ENCODE results near the gene LDLRAD1.
"Not testable (repeated sequence)": the region's sequence is repeated elsewhere in the genome, so short reads cannot be mapped to it uniquely, and the experiment has no call there.

Gene LDLRAD1

GRCh38 chr1:54016343-54017282, 1.4 kb downstream of the LDLRAD1 start:
- DNase-seq, result no peak

DNA sequence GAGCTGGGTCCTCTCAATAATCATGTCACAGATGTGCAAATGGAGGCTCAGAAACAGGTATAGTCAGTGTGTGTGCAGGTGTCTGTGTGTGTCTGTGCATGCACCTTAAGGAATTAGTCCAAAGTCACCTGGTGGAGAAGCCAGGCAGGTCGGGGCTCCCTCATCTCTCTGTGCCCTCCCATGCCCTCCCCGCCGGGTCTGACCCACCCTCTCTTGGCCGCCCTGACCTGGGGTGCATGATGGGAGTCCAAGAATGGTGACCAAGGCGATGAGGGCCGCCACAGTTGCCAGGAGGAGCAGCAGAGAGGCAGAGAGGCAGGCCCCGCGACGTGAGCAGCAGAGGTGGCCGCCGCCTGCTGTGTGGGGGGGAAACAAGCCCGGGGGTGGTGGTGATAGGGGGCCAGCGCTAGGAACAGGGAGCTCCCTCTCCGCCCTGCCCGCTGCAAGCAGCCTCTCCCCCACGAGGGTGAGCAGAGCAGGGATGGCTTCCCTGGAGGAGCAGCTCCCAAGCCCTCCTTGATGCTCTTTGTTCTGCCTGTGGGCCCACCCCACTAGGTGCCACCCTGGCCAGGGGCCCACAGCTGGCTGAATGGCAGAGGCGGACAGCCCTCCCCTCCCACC, 3.9 kb downstream of the LDLRAD1 start:
- no peak for DNase-seq

DNA sequence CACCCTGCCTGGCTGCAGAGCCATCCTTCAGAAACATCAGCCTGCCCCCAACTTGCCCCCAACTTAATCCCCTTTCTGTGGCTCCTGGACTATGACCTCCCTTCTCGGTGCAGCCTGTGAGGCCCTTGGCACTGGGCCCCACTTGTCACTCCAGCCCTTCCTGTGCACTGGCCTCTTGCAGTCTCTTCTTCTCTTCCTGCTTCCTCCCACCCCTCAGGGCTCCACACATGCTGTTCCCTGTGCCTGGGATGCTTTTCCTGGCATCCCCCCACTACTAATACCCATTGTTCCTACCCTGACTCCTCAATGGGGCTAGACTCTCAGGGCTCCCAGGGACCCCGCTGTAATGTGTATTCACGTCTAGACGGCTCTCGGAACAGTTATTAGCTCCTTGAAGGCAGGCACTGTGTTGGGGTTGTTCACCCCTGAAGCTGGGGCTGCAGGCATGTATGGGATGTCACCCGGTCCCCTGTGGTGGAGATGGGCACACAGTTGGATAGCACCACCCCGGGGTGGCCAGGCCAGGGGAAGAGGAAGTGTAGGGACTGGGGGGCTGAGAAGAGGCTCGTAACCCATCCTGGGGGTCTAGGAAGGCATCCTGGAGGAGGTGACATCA, 4.5 kb downstream of the LDLRAD1 start:
- DNase-seq, result no peak

- no peak for DNase-seq
Measured at GRCh38 chr1:54012863-54013262, 5.1 kb downstream of the LDLRAD1 start.

- no peak for DNase-seq
Measured at GRCh38 chr1:54012008-54012325, 6.0 kb downstream of the LDLRAD1 start.

DNA sequence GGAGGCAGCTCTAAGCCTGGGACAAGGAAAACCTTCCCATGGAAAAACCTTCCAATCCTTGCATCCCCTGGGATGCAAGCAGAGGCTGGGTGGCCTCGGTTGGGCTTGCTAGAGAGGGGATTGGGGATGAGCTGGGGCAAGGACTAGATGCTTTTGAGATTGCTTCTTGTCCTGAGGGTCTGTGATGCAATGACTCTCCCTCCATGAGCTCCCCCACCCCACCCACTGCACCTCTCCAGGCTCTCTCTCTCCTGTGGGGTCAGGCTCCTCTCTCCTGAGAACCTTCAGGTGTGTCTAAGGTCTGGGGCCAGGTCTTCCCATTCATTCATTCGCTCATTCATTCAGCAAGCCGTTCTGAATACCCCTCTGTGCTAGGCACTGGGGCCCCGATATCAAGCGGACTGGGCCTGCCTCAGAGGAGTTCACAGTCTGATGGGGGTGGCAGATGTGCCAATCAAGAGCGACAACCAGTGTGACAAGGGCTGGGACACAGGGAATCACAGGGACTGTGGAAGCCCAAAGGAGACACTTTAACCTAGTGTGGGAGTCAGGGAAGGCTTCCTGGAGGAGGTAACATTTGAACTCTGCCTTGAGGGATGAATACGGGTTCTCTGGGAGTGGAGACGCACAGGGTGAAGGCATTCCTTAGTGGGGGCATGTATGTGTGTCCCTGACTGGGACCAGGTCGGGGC, 6.5 kb downstream of the LDLRAD1 start:
- no peak for DNase-seq

DNA sequence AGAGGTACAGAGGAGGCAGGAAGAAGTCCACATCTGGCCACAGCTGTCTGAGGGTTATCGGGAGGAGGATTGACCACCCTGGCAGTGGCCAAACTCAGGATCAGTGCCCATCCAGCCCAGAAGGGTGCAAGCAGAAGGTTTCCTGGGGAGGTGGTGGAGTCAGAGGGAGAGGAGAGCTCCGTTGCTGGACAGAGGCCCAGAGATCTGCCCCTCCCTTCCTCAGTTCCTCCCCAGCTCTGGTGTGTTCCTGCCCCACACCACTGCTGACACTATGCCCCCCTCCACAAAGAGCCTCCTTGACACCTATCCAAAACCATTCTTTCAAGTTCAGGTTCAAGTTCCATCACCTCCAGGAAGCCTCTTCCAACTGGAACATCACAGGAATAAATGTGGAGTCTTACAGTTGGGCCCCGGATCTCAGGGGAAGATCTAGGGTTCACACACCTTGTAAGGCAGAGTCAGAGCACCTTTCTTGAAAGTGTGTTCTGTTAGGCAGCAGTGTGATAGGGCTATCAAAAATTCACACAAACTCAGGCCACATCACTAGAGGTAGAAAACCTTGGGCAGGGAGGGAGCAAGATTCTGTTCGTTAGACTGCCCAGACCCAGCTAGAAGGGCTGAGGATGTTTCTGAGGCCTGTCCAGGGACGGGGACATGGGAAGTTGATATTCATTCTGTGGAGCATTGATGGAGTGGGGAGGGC, 7.4 kb downstream of the LDLRAD1 start:
- no peak for DNase-seq

DNA sequence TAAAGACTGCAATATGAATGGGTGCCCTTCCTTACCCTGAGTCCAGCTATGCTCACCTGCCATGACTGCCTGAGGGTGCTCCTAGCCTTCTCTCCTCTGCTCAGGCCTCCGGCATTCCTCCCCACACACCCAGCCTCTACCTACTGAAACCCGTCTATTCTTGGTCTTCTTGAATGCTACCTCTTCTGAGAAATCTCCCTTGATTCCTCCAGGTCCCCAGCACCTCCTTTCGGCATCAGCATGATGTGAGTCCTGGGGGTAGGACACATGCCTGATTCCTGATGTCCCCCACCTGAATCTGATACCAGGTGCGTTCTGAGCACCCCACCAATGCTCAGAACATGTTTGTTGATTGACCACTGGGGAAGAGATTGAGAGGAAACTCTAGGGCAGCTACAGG, 8.6 kb downstream of the LDLRAD1 start:
- no peak for DNase-seq

- DNase-seq, result no peak
Measured at GRCh38 chr1:54008876-54009275, 9.1 kb downstream of the LDLRAD1 start.

DNA sequence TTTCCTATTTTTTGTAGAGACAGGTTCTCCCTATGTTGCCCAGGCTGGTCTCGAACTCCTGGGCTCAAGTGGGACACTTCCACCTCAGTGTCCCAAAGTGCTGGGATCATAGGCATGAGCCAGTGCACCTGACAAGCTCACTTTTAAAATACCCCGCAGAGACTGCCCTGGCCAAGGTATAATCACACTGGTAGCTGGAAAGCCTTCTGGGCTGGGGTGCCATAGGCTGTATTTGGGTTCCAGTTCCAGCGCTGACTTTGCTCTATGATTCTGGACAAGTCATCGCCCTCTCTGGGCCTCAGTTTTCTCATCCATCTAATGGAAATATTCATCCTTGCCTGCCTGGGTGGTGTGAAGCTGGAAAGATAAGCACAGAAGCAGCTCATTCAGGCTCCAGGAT, 10.4 kb downstream of the LDLRAD1 start:
- DNase-seq, result no peak

GRCh38 chr1:54006508-54006907, 11.5 kb downstream of the LDLRAD1 start:
- no peak for DNase-seq

GRCh38 chr1:54004481-54005049, 13.4 kb downstream of the LDLRAD1 start:
- no peak for DNase-seq

DNA sequence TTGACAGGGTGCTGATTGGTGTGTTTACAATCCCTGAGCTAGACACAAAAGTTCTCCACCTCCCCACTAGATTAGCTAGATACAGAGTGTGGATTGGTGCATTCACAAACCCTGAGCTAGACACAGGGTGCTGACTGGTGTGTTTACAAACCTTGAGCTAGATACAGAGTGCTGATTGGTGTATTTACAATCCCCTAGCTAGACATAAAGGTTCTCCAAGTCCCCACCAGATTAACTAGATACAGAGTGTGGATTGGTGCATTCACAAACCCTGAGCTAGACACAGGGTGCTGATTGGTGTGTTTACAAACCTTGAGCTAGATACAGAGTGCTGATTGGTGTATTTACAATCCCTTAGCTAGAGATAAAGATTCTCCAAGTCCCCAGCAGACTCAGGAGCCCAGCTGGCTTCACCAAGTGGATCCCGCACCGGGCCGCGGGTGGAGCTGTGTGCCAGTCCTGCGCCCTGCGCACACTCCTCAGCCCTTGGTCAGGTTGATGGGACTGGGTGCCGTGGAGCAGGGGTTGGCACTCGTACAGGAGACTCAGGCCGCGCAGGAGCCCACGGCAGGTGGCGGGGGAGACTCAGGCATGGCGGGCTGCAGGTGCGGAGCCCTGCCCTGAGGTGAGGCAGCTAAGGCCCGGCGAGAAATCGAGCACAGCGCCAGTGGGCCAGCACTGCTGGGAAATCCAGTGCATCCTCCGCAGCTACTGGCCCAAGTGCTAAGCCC, 14.1 kb downstream of the LDLRAD1 start:
- DNase-seq, result not testable (repeated sequence)

GRCh38 chr1:54003249-54003646, 14.7 kb downstream of the LDLRAD1 start:
- no peak for DNase-seq

DNA sequence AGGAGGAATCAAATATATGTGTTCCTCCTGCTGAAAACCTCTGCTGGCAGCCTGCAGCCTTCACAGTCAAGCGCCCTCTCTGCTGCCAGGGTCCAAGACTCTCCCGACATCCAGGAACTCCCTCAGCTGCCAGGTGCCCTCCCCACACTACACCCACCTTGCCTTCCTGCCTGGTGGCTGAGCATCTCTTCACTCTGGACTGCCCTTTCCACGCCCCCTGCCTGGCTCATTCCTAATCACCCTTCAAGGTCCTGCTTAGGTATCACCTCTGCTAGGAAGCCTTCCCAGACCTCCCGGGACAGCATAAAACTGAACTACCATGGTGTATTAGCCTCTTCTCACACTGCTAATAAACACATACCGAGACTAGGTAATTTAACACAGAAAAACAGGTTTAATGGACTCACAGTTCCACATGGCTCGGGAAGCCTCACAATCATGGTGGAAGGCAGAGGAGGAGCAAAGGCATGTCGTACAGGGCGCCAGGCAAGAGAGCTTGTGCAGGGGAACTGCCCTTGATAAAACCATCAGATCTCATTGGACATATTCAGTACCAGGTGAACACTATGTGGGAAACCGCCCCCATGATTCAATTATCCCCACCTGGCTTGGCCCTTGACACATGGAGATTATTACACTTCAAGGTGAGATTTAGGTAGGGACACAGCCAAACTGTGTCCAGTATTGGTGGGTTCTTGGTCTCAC, 15.3 kb downstream of the LDLRAD1 start:
- no peak for DNase-seq

- no peak for DNase-seq
Measured at GRCh38 chr1:54001591-54001990, 16.4 kb downstream of the LDLRAD1 start.

DNA sequence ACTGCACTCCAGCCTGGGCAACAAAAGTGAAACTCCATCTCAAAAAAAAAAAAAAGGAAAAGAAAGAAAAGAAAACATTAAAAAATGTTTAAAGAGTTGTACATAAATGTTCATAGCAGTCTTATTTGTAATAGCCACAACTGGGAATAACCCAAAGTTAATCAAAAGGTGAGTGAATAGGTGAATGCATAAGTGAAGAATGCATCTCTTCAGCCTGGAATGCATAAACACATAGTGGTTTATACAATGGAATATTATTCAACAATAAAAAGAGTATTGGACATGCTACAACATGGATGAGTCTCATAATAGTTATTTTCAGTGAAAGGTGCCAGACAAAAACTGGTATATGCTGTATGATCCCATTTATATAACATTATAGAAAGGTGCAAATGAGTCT, 18.1 kb downstream of the LDLRAD1 start:
- no peak for DNase-seq

DNA sequence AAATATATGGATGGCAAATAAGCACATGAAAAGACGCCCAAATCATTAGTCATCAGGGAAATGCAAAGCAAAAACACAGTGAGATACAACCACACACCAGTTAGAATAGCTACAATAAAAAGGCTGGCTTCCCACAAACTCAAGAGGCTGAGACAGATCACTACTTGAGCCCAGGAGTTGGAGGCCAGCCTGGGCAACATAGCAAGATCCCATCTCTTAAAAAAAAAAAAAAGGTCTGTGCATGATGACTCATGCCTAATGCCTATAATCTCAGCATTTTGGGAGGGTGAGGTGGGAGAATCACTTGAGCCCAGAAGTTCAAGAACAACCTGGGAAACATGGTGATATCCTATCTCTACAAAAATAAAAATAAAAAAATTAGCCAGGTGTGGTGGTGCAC, 19.8 kb downstream of the LDLRAD1 start:
- no peak for DNase-seq

DNA sequence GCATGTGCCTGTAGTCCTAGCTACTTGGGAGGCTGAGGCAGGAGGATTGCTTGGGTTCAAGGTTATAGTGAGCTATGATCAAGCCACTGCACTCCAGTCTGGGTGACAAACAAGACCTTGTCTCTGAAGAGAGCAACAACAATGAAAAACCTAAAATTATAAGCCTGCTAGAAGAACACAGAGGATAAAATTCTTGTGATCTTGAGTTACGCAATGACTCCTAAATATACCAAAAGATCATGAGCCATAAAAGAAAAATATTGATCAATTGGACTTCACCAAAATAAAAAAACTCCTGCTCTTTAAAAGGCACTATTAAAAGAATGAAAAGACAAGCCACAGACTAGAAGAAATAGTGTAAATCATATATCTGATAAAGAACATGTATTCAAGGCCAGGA, 22.3 kb downstream of the LDLRAD1 start:
- no peak for DNase-seq

DNA sequence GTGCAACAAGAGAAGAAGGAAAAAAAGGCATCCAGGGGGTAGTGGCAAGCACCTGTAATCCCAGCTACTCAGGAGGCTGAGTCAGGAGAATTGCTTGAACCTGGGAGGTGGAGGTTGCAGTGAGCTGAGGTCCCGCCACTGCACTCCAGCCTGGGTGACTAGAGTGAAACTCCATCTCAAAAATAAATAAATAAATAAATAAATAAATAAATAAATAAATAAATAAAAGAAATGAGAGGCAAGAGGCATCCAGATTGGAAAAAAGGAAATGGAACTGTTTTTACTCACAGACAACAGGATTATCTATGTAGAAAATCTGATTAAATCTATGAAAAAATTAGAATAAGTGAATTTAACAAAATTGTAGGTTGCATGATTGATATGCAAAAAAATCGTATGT, 23.5 kb downstream of the LDLRAD1 start:
- DNase-seq, result not testable (repeated sequence)

All from stimulated activated CD4-positive, alpha-beta T cell treated with anti-CD3 and anti-CD28 coated beads, Interleukin-2, amount 100 ng/mL, for 48 hours (primary cell).